ENCODE results near the gene GRK5.
A peak's percentile ranks its signal among the peaks of the same experiment; 100 is the strongest.

Gene GRK5

GRCh38 chr10:119348516-119349240 lies 141.3 kb downstream of the GRK5 start:
- H3K27me3 ChIP-seq (replicated peaks; ENCODE audit: control insufficient read depth, insufficient read depth, low read length) = no peaks in the 10 kb centered on the region
- no peaks in the 10 kb centered on the region for H3K36me3 ChIP-seq (ENCODE audit: control insufficient read depth, insufficient read depth, low read length, severe bottlenecking)
- H3K9ac ChIP-seq (ENCODE audit: low read length) = peak overlapping the region; percentile 9
- no peak for DNase-seq (ENCODE audit: low read depth)
- H3K4me3 ChIP-seq (ENCODE audit: low read length) = no peak overlapping the region
- H3K9me3 ChIP-seq (ENCODE audit: control insufficient read depth, low read length) = no peaks in the 10 kb centered on the region
- H3K4me1 ChIP-seq (ENCODE audit: control insufficient read depth, insufficient read depth, low read length) = peaks cover 26% of the 10 kb centered on the region

- H3K4me3 ChIP-seq (ENCODE audit: low read length) = no peak overlapping the region
- no peaks in the 10 kb centered on the region for H3K9me3 ChIP-seq (ENCODE audit: control insufficient read depth, low read length)
- peak overlapping the region; percentile 9 for H3K9ac ChIP-seq (ENCODE audit: low read length)
- DNase-seq (ENCODE audit: low read depth) = no peak
- peaks cover 26% of the 10 kb centered on the region for H3K4me1 ChIP-seq (ENCODE audit: control insufficient read depth, insufficient read depth, low read length)
- no peaks in the 10 kb centered on the region for H3K27me3 ChIP-seq (replicated peaks; ENCODE audit: control insufficient read depth, insufficient read depth, low read length)
- H3K36me3 ChIP-seq (ENCODE audit: control insufficient read depth, insufficient read depth, low read length, severe bottlenecking) = no peaks in the 10 kb centered on the region
These were observed 142.0 kb downstream of the GRK5 start for GRCh38 chr10:119349341-119349740.

- H3K4me1 ChIP-seq (ENCODE audit: control insufficient read depth, insufficient read depth, low read length) = peaks cover 26% of the 10 kb centered on the region
- H3K36me3 ChIP-seq (ENCODE audit: control insufficient read depth, insufficient read depth, low read length, severe bottlenecking) = no peaks in the 10 kb centered on the region
- H3K9ac ChIP-seq (ENCODE audit: low read length) = peak overlapping the region; percentile 9
- no peak for DNase-seq (ENCODE audit: low read depth)
- peak overlapping the region; percentile 14 for H3K4me3 ChIP-seq (ENCODE audit: low read length)
- no peaks in the 10 kb centered on the region for H3K9me3 ChIP-seq (ENCODE audit: control insufficient read depth, low read length)
- H3K27me3 ChIP-seq (replicated peaks; ENCODE audit: control insufficient read depth, insufficient read depth, low read length) = no peaks in the 10 kb centered on the region
These were observed 142.6 kb downstream of the GRK5 start for GRCh38 chr10:119349937-119350501.

GRCh38 chr10:119350502-119351097 lies 143.2 kb downstream of the GRK5 start:
- H3K9me3 ChIP-seq (ENCODE audit: control insufficient read depth, low read length) = no peaks in the 10 kb centered on the region
- no peaks in the 10 kb centered on the region for H3K36me3 ChIP-seq (ENCODE audit: control insufficient read depth, insufficient read depth, low read length, severe bottlenecking)
- peak overlapping the region; percentile 2 for H3K9ac ChIP-seq (ENCODE audit: low read length)
- H3K4me3 ChIP-seq (ENCODE audit: low read length) = peak overlapping the region; percentile 14
- DNase-seq (ENCODE audit: low read depth) = peak; percentile 35
- H3K27me3 ChIP-seq (replicated peaks; ENCODE audit: control insufficient read depth, insufficient read depth, low read length) = no peaks in the 10 kb centered on the region
- H3K4me1 ChIP-seq (ENCODE audit: control insufficient read depth, insufficient read depth, low read length) = peaks cover 26% of the 10 kb centered on the region

GRCh38 chr10:119351189-119351588 lies 143.8 kb downstream of the GRK5 start:
- DNase-seq (ENCODE audit: low read depth) = no peak
- H3K27me3 ChIP-seq (replicated peaks; ENCODE audit: control insufficient read depth, insufficient read depth, low read length) = no peaks in the 10 kb centered on the region
- H3K4me1 ChIP-seq (ENCODE audit: control insufficient read depth, insufficient read depth, low read length) = peaks cover 26% of the 10 kb centered on the region
- H3K4me3 ChIP-seq (ENCODE audit: low read length) = no peak overlapping the region
- no peaks in the 10 kb centered on the region for H3K36me3 ChIP-seq (ENCODE audit: control insufficient read depth, insufficient read depth, low read length, severe bottlenecking)
- peaks cover 4% of the 10 kb centered on the region for H3K9me3 ChIP-seq (ENCODE audit: control insufficient read depth, low read length)
- peak overlapping the region; percentile 2 for H3K9ac ChIP-seq (ENCODE audit: low read length)

- no peaks in the 10 kb centered on the region for H3K36me3 ChIP-seq (ENCODE audit: control insufficient read depth, insufficient read depth, low read length, severe bottlenecking)
- no peak overlapping the region for H3K9ac ChIP-seq (ENCODE audit: low read length)
- no peak overlapping the region for H3K4me3 ChIP-seq (ENCODE audit: low read length)
- H3K9me3 ChIP-seq (ENCODE audit: control insufficient read depth, low read length) = peaks cover 9% of the 10 kb centered on the region
- no peaks in the 10 kb centered on the region for H3K27me3 ChIP-seq (replicated peaks; ENCODE audit: control insufficient read depth, insufficient read depth, low read length)
- no peak for DNase-seq (ENCODE audit: low read depth)
- H3K4me1 ChIP-seq (ENCODE audit: control insufficient read depth, insufficient read depth, low read length) = peaks cover 26% of the 10 kb centered on the region
These were observed 144.7 kb downstream of the GRK5 start for GRCh38 chr10:119352042-119352441.

GRCh38 chr10:119352807-119353206 lies 145.4 kb downstream of the GRK5 start:
- peaks cover 26% of the 10 kb centered on the region for H3K4me1 ChIP-seq (ENCODE audit: control insufficient read depth, insufficient read depth, low read length)
- H3K4me3 ChIP-seq (ENCODE audit: low read length) = no peak overlapping the region
- H3K9me3 ChIP-seq (ENCODE audit: control insufficient read depth, low read length) = peaks cover 9% of the 10 kb centered on the region
- H3K27me3 ChIP-seq (replicated peaks; ENCODE audit: control insufficient read depth, insufficient read depth, low read length) = no peaks in the 10 kb centered on the region
- no peaks in the 10 kb centered on the region for H3K36me3 ChIP-seq (ENCODE audit: control insufficient read depth, insufficient read depth, low read length, severe bottlenecking)
- no peak overlapping the region for H3K9ac ChIP-seq (ENCODE audit: low read length)
- DNase-seq (ENCODE audit: low read depth) = no peak

- peaks cover 9% of the 10 kb centered on the region for H3K9me3 ChIP-seq (ENCODE audit: control insufficient read depth, low read length)
- no peak overlapping the region for H3K4me3 ChIP-seq (ENCODE audit: low read length)
- H3K9ac ChIP-seq (ENCODE audit: low read length) = no peak overlapping the region
- H3K36me3 ChIP-seq (ENCODE audit: control insufficient read depth, insufficient read depth, low read length, severe bottlenecking) = no peaks in the 10 kb centered on the region
- no peak for DNase-seq (ENCODE audit: low read depth)
- H3K27me3 ChIP-seq (replicated peaks; ENCODE audit: control insufficient read depth, insufficient read depth, low read length) = no peaks in the 10 kb centered on the region
- peaks cover 26% of the 10 kb centered on the region for H3K4me1 ChIP-seq (ENCODE audit: control insufficient read depth, insufficient read depth, low read length)
These were observed 146.1 kb downstream of the GRK5 start for GRCh38 chr10:119353421-119353820.

GRCh38 chr10:119355930-119356329 lies 148.6 kb downstream of the GRK5 start:
- Histone ChIP-seq H3K36me3 (ENCODE audit: control insufficient read depth, insufficient read depth, low read length, severe bottlenecking) (no peaks in the 10 kb centered on the region), H3K9ac (ENCODE audit: low read length) (no peak overlapping the region), H3K9me3 (ENCODE audit: control insufficient read depth, low read length) (peaks cover 9% of the 10 kb centered on the region), H3K4me3 (ENCODE audit: low read length) (no peak overlapping the region), H3K27me3 (replicated peaks; ENCODE audit: control insufficient read depth, insufficient read depth, low read length) (no peaks in the 10 kb centered on the region), H3K4me1 (ENCODE audit: control insufficient read depth, insufficient read depth, low read length) (peaks cover 3% of the 10 kb centered on the region)
- no peak for DNase-seq (ENCODE audit: low read depth)

- Histone ChIP-seq H3K9ac (ENCODE audit: low read length) (no peak overlapping the region), H3K9me3 (ENCODE audit: control insufficient read depth, low read length) (peaks cover 9% of the 10 kb centered on the region), H3K27me3 (replicated peaks; ENCODE audit: control insufficient read depth, insufficient read depth, low read length) (no peaks in the 10 kb centered on the region), H3K4me1 (ENCODE audit: control insufficient read depth, insufficient read depth, low read length) (peaks cover 7% of the 10 kb centered on the region), H3K36me3 (ENCODE audit: control insufficient read depth, insufficient read depth, low read length, severe bottlenecking) (no peaks in the 10 kb centered on the region), H3K4me3 (ENCODE audit: low read length) (no peak overlapping the region)
- DNase-seq (ENCODE audit: low read depth) = no peak
These were observed 150.2 kb downstream of the GRK5 start for GRCh38 chr10:119357412-119358151.

GRCh38 chr10:119358152-119358512 lies 150.8 kb downstream of the GRK5 start:
- Histone ChIP-seq H3K4me3 (ENCODE audit: low read length) (no peak overlapping the region), H3K9me3 (ENCODE audit: control insufficient read depth, low read length) (peaks cover 9% of the 10 kb centered on the region), H3K9ac (ENCODE audit: low read length) (no peak overlapping the region), H3K4me1 (ENCODE audit: control insufficient read depth, insufficient read depth, low read length) (peaks cover 8% of the 10 kb centered on the region), H3K27me3 (replicated peaks; ENCODE audit: control insufficient read depth, insufficient read depth, low read length) (no peaks in the 10 kb centered on the region), H3K36me3 (ENCODE audit: control insufficient read depth, insufficient read depth, low read length, severe bottlenecking) (no peaks in the 10 kb centered on the region)
- DNase-seq (ENCODE audit: low read depth) = no peak

All from adipocyte (in vitro differentiated cells).